Putamen (tissue), 1 donor: ENCODE data around the gene PLAAT4.

Source experiments
- DNase-seq: peaks from one replicate; pipeline ENCODE4 v3.0.0-alpha.2; 2016; ENCODE audit warnings: low spot score

Gene PLAAT4, protein sequence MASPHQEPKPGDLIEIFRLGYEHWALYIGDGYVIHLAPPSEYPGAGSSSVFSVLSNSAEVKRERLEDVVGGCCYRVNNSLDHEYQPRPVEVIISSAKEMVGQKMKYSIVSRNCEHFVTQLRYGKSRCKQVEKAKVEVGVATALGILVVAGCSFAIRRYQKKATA

DNA sequence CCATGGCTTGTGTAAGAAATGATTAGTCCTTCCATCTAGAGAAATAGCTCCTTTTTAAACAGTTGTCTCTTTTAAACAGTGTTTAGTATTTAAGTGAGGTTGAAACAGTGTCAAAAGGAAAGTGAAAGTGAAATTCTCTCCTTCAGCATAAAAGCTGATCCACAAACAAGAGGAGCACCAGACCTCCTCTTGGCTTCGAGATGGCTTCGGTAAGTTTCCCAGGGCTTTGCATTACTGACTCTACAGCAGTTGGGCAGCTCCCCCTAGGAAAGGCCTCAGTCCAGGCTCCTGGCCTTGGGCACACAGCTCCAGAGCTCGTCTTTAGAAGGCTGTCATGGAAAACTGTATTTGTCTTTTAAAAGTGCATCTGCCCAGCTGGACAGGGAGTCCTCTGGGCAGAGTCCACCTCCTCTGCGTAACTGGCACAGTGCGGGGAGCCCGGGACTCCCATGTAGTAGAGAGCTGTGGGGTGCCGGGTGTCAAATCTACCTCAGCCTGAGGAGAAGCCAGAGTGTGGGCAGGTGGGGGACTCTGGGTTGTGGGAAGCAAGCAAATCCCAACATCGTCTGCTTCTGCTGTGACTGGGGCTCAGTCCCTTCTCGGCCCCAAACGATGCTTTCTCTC, at the start of gene PLAAT4:
Gene PLAAT4, plus strand, starts transcription at position 140 of the 624 bp plus-strand sequence. Its CDS starts 61 bp downstream, at position 201.
- peak; percentile 63 for DNase-seq

- no peak for DNase-seq
These were observed 47.8 kb upstream of the PLAAT4 start for GRCh38 chr11:63488789-63489188.

- DNase-seq: no peak
These were observed 46.7 kb upstream of the PLAAT4 start for GRCh38 chr11:63489879-63490278.

GRCh38 chr11:63490551-63491239, 45.9 kb upstream of the PLAAT4 start, which contains the start of gene PLAAT5:
PLAAT5 (minus strand) TSS chr11:63491167; CDS start chr11:63491034, 133 bp downstream.
- DNase-seq: no peak

DNA sequence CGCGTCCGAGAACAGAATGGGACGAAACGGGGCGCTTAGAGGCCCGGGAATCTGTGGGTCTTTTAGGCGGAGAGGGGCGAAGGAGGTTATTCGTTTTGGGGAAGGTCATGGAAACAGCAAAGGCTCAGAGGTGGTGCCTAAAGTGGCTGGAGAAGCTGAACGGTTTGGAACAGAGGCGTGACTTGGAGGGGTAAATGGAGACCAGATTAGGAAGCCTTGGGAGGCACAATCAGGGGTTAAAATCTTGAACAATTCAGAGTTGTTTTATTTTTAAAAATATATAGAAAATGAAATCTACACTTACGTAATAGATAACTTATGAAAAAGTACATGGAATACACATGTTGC, 45.4 kb upstream of the PLAAT4 start:
- no peak for DNase-seq

GRCh38 chr11:63491636-63492372, 44.8 kb upstream of the PLAAT4 start:
- no peak for DNase-seq

GRCh38 chr11:63492441-63492840, 44.2 kb upstream of the PLAAT4 start:
- no peak for DNase-seq

DNA sequence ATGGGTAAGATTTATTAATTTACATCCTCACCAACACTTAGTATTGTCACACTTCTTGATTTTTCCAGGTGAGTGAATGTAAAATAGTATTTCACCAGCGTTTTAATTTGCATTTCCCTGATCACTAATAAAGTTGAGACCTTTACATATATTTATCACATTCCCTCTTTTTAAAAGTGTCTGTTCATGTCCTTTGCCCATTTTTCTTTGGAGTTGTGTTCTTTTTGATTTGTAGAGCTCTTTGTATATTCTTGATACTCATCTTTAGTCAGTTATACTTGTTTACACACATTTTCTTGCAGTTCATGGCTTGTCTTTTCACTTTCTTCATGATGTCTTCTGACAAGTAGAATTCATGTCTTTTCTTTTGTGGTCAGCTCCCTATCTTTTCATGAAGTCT, 43.5 kb upstream of the PLAAT4 start:
- DNase-seq: no peak

DNA sequence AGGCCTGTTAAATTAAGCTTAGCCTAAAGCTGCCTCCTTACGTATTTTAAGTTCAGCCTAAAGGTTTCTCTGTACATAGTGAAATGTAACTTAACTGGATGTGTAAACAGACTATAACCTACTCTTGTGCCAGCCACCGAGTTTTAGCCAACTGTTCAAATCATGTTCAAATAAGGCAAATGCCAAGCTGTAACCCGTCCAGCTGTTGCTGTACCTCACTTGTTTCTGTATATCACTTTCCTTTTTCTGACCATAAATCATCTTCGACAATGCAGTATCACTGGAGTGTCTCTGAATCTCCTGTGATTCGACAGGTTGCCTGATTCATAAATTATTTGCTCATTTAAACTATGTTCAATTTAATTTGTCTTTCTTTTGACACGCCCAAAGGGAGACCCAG, 41.6 kb upstream of the PLAAT4 start:
- no peak for DNase-seq

- DNase-seq: no peak
These were observed 36.7 kb upstream of the PLAAT4 start for GRCh38 chr11:63499874-63500273.

- no peak for DNase-seq
These were observed 35.4 kb upstream of the PLAAT4 start for GRCh38 chr11:63501236-63501635.

DNA sequence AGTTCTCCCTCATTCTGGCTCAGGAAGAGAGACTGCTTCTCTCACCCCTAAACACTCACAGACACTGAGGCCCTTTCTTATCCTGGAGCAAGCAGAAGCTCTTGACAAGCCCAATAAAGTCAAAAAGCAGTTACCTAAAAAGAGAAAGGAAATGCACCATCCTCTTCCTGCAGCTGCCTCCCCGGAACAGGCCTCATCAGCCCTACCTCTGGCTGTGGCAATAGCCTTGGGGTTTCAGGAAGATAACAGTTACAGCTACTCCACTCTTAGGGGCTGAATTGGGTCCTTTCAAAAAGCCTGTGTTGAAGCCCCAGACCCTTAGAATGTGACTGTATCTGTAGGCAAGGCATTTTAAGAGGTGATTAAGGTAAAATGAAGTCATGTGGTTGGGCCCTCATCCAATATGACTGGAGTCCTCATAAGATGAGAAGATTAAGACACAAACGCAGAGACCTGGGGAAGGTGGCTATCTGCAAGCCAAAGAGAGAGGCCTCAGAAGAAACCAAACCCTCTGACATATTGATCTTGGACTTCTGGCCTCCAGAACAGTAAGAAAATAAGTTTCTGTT, 34.3 kb upstream of the PLAAT4 start:
- DNase-seq: no peak

- no peak for DNase-seq
These were observed 33.1 kb upstream of the PLAAT4 start for GRCh38 chr11:63503492-63503891.

DNA sequence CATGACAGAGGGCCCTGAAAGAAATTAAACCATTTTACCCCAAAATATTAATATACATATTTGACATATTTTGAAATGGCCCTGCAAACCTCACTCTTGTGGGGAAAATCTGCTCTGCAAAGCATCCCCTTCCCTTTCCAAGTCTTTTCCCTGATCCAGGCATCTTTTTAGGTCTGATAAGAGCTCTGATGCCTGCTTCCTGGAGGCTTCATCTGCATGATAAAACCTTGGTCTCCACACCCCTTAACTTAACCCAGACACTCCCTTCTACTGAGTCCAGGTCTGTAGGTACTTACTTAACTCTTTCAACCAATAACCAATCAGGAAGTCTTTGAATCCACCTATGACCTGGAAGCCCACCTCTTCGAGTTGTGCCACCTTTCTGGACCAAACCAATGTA, 32.6 kb upstream of the PLAAT4 start:
- no peak for DNase-seq

DNA sequence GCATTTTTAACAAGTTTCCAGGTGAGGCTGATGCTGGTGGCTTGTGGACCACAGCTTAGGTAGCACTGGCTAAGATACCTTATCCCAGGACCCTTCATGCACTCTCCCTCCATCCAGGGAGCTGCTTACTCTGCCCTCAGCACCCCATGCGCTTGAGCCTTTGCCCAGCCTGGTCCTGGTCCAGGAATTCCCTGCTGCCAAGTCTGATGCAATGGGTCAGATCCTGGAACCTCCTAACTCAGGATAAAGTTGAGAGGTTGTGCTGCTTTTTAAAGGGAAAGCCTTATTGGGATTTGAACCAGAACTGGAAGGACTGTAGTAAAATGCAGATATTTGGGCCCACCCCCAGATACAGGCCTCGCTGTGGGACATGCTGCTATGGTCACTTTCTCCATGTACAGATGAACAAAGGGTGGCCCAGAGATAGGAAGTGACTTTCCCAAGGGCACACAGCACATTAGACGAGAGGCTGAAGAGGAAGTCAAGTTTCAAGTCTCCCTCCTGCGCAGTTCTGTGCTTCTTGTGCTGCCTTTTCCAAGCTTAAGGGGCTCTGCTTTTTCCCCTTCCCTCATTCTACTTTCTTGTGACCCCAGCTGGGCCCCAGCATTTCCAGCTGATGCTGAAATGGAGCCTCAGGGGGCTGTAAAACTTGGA, 31.5 kb upstream of the PLAAT4 start:
- DNase-seq: no peak

GRCh38 chr11:63505857-63506528, 30.6 kb upstream of the PLAAT4 start, which contains the start of gene LGALS12:
LGALS12 (plus strand) TSS chr11:63506084; CDS start chr11:63506459, 375 bp downstream.
- DNase-seq: no peak

DNA sequence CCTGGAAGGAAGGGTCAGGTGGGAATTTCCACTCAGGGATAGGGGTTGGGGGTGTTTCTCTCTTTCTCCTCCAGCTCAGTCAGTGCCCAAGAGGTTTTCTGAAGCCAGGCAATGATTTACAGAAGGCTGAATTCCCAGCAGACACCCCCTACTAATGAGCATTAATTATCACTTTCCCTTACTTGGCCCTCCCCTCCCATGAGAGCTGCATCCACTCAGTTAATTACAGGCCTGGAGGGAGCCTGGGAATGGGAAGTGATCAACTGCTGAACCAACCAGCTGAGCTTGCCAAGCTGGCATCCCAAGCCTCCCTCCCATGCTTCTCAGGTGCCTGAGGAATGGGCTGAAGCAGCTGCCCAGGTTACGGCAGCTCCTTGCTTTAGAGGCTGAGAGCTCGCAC, 29.7 kb upstream of the PLAAT4 start:
- DNase-seq: no peak

- DNase-seq: no peak
These were observed 29.1 kb upstream of the PLAAT4 start for GRCh38 chr11:63507511-63507910.

DNA sequence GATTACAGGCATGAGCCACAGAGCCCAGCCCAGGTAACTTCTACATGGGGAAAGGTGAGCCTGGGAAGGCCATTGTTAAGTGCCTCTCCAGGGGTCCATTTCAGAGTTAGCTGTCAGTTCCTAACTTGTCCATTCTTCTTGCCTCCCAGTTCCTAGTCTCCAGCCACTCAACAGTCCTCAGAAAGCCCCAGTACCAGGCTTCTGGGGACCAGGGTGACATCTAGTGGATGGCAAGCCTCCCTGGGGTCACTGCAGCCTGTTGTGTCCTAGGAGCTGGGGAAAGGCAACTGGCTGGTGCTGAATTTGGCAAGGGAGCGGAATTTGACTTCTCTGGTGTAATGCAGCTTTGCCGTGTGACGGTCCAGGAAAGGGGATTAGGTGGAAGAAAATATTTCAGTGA, 28.6 kb upstream of the PLAAT4 start:
- DNase-seq: peak; percentile 85

DNA sequence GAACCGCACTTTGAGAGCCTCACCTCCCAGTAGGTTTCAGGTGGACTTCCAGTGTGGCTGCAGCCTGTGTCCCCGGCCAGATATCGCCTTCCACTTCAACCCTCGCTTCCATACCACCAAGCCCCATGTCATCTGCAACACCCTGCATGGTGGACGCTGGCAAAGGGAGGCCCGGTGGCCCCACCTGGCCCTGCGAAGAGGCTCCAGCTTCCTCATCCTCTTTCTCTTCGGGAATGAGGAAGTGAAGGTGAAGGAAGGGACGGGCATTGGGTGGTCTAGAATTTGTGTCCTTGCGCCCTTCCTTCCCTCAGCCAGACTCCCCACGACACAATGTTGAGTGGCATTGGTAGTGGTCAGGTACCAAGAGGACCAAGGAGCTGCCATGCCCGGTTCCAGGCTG, 27.9 kb upstream of the PLAAT4 start:
- no peak for DNase-seq

DNA sequence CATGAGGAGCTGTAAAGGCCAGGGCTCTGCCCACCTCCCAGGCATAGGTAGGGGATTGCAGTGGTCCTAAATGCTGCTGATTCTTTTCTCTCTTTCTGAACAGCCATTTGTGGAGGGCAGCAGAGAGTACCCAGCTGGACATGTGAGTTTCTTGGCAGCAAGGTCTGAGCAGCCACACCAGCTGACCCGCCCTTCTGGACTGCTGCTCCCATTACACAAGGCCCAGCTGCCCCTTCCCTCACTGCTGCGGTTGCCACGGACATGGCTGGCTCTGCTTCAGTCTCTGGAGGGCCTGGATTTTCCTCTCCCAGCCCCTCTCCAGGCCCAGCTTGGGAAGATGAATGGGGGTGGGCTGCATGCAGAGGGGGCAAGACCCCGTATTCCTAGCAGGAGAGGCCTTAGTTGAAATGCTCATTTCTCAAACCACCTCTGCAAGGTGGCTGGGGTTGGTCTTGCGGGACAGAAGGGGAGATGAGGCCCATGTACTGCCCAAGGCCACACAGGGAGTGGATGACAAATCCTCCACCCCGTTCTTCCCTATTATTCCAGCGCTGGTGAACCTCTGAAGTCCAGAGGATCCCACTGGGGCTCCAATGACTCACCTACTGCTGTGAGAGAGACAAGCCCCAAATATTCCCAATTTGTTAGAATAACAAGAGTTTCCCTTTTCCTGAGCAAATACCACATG, 26.1 kb upstream of the PLAAT4 start:
- peak; percentile 94 for DNase-seq
